Vagina (tissue), 2 donors: ENCODE measurements around the gene ACAT1.

Source experiments
- CTCF ChIP-seq, 3 experiments: fragments of 450-650 bp in 2 of 3; fragments of 200-600 bp in 1 of 3; sonication (generic) in 1 of 3; IDR thresholded peaks; one replicate each; pipeline ENCODE4 v1.5.1; 2017 to 2019; ENCODE audit warnings: antibody characterized with exemption in 3 of 3, mild to moderate bottlenecking in 2 of 3, moderate library complexity in 2 of 3
- POLR2AphosphoS5 ChIP-seq, 2 donors: sonication (generic); formaldehyde crosslinking; IDR thresholded peaks; one replicate each; pipeline ENCODE4 v1.9.0; 2017; ENCODE audit warnings: antibody characterized with exemption in 2 of 2, mild to moderate bottlenecking in 2 of 2, low read depth in 1 of 2; ENCODE audit not compliant: insufficient read depth in 1 of 2

DNA sequence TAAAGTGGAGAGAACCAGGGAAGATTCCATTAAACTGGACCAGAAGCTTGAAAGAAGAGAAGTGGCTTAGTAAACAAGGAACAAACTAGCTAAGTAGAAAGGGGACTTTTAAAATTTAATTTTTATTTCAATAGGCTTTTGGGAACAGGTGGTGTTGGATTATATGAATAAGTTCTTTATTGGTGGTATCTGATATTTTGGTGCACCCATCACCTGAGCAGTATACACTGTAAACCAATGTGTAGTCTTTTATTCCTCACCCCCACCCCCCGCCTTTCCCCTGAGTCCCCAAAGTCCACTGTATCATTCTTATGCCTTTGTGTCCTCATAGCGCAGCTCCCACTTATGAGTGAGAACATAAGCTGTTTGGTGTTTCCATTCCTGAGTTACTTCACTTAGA is 7.4 kb downstream of the ACAT1 start:
- no peak for TF ChIP-seq POLR2AphosphoS5 (IDR thresholded peaks at IDR 0.05; ENCODE audit: insufficient read depth in 1 of 2, low read depth in 1 of 2)
- no peak for TF ChIP-seq CTCF (IDR thresholded peaks at IDR 0.05)
